NB4 (cell line): Measurements from ENCODE around the gene EVC.

Experiments used
- DNase-seq: peaks from one replicate; pipeline ENCODE4 v3.0.0; 2010; ENCODE audit warnings: low read depth
- H3K4me3 ChIP-seq: one replicate; pipeline ENCODE4 v1.5.1; 2011; ENCODE audit warnings: mild to moderate bottlenecking, low read depth, low read length, moderate library complexity
- MYC ChIP-seq: IDR thresholded peaks from 2 replicates; pipeline ENCODE4 v1.6.1; 2011; ENCODE audit warnings: low read depth, low read length
- POLR2A ChIP-seq: IDR thresholded peaks from 2 replicates; pipeline ENCODE4 v1.6.1; 2011; ENCODE audit warnings: mild to moderate bottlenecking; ENCODE audit not compliant: insufficient read length; ENCODE audit errors: extremely low read depth
- TF ChIP-seq, protein P1 (sequence below): IDR thresholded peaks from one replicate; pipeline ENCODE4 v1.5.1; 2012; ENCODE audit warnings: low read depth, low read length
- TF ChIP-seq, protein P2 (sequence below): IDR thresholded peaks from 2 replicates; pipeline ENCODE4 v1.6.1; 2011; ENCODE audit warnings: low read depth, low read length

EVC gene

DNA sequence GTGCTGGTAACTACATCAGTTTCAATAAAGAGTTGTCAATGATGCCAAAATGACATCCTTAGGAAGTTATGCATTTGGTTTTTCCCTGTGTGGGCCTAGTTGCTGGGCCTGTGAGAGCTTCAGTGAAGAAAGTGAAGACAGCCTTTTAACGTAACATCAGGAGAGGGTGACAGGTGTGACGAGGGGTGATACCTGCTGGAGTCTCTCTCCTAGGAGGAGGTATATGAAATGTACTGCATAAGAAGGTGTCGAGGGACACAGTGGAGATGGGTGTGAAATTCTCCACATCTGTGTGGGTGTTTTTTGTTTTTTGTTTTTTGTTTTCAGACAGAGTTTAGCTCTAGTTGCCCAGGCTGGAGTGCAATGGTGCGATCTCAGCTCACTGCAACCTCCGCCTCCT lies 49.2 kb downstream of the EVC start:
- no peak for DNase-seq
- no peak overlapping the region for H3K4me3 ChIP-seq
- TF ChIP-seq, protein P1, sequence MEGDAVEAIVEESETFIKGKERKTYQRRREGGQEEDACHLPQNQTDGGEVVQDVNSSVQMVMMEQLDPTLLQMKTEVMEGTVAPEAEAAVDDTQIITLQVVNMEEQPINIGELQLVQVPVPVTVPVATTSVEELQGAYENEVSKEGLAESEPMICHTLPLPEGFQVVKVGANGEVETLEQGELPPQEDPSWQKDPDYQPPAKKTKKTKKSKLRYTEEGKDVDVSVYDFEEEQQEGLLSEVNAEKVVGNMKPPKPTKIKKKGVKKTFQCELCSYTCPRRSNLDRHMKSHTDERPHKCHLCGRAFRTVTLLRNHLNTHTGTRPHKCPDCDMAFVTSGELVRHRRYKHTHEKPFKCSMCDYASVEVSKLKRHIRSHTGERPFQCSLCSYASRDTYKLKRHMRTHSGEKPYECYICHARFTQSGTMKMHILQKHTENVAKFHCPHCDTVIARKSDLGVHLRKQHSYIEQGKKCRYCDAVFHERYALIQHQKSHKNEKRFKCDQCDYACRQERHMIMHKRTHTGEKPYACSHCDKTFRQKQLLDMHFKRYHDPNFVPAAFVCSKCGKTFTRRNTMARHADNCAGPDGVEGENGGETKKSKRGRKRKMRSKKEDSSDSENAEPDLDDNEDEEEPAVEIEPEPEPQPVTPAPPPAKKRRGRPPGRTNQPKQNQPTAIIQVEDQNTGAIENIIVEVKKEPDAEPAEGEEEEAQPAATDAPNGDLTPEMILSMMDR: no peak

DNA sequence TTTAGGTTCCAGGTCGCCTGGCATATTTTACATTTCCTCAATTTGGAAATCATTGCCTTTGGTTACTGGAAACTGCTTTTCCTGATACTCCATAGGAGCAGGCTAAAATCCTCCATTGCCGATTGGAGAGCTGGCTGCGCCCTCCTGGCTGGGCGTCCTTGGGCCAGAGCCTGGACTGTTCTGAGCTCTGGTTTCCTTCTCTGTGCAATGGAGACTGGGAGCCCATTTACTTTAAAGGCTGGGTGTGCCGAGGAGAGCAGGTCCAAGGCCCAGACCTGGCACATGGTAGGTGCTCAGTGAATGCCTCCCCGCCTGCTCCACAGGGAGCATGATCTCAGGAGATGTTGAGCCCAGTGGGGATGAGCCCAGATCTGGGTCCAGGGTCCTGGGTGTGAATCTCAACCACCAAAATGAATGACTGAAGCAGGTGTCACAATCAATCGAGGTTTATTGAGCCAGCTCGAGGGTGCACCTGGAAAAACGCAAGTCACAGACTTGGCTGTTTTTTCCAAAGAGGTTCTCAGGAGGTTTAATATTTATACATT lies 50.0 kb downstream of the EVC start:
- no peak overlapping the region for H3K4me3 ChIP-seq
- TF ChIP-seq, protein P2, sequence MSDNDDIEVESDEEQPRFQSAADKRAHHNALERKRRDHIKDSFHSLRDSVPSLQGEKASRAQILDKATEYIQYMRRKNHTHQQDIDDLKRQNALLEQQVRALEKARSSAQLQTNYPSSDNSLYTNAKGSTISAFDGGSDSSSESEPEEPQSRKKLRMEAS: no peak
- TF ChIP-seq MYC: no peak
- no peak for TF ChIP-seq POLR2A
- TF ChIP-seq, protein P1: no peak
- DNase-seq: no peak

DNA sequence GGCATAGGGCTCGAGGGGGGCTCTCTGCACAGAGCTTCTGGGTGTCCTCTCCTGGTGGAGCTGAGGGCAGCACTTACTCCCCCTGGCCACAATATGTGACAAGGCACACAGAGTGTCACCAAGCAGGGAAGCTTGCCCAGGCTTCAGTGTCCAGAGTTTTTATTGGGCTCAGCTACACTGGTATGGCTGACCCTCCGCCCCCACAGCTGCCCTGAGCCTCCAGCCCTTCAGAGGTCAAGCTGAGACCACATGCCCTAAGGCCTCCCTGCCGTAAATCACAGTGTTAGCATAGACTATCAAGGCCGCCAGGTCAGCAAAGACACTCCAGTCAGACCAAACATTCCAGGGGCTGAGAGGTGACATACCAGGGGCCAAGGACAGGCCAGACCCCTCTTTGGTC lies 59.0 kb downstream of the EVC start:
- H3K4me3 ChIP-seq: no peak overlapping the region
- TF ChIP-seq MYC: no peak
- TF ChIP-seq POLR2A: no peak
- TF ChIP-seq, protein P1: no peak
- TF ChIP-seq, protein P2: no peak

DNA sequence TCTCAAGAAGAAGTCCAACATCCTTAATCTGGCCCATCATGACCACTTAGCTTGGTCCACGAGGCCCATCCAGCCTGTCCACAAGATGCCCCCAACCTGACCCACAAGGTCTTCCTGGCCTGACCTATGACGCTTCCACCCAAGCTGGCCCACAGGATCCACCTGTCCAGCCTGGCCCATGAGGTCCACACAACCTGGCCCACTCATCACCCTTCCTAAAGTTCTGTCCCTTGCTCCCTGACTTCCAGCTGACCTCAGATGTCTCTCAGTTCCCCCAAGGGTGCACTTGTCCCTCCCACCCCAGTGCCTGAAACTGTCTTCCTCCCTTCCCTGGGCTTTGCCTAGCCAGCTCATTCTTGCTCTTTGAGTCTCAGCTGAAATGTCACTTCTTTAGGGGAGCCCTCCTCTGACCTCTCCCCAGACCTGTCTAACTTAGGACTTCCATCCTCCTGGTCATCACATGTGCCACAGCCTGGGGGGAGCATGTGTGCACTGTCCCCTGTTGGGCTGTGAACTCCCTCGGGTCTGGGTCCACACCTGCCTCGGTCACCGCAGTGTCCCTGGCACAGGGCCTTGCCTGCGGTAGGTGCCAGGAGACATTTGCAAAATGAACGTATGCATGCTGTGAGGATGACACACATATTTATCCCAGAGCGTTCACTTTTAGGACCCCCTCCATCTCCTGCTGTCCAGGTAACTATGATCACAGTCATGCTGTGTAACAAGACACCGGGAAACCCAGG lies 61.7 kb downstream of the EVC start:
- TF ChIP-seq MYC (no peak), POLR2A (no peak)
- TF ChIP-seq, protein P2: no peak
- TF ChIP-seq, protein P1: no peak
- DNase-seq: no peak
- H3K4me3 ChIP-seq: no peak overlapping the region

More for the DNA sequence above, 59.0 kb downstream of the EVC start:
- DNase-seq: no peak

DNA sequence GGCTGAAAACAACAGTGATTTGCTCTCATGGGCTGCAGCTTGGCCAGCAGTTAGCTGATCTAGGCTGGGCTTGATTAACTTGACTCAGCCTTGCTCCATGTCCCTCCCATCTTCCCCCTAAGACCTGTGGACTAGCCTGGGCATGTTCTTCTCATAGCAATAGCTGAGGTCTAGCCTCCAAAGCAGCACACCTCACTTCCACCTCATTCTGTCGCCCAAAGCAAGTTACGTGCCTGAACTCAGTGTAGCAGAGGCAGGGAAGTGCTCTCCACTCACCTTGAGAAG lies 62.2 kb downstream of the EVC start:
- TF ChIP-seq, protein P2: no peak
- TF ChIP-seq MYC: no peak
- no peak for TF ChIP-seq POLR2A
- TF ChIP-seq, protein P1: no peak
- DNase-seq: no peak
- H3K4me3 ChIP-seq: no peak overlapping the region
